SK-N-SH treated with all-trans-retinoic acid at 6 μM for 48 hours (cell line): Measurements from ENCODE around the gene RPL3.
"Not testable (repeated sequence)": the region's sequence is repeated elsewhere in the genome, so short reads cannot be mapped to it uniquely, and the experiment has no call there.

Source experiments
- CSDC2 ChIP-seq: fragments of 250-450 bp; sonication (Bioruptor Pico); IDR thresholded peaks from 2 replicates; pipeline ENCODE4 v1.5.0; 2020; ENCODE audit warnings: mild to moderate bottlenecking, moderate library complexity
- ESRRG ChIP-seq: fragments of 250-450 bp; sonication (Bioruptor Pico); IDR thresholded peaks from 2 replicates; pipeline ENCODE4 v1.6.1; 2021; ENCODE audit warnings: mild to moderate bottlenecking
- RARB ChIP-seq: fragments of 250-450 bp; sonication (Bioruptor Pico); IDR thresholded peaks from 2 replicates; pipeline ENCODE4 v1.8.0; 2021; ENCODE audit warnings: mild to moderate bottlenecking, moderate library complexity
- SNAI2 ChIP-seq: fragments of 250-450 bp; sonication (Bioruptor Pico); IDR thresholded peaks from 2 replicates; pipeline ENCODE4 v1.5.0; 2020; ENCODE audit warnings: mild to moderate bottlenecking, moderate library complexity
- ZNF8 ChIP-seq: fragments of 450-650 bp; formaldehyde crosslinking; IDR thresholded peaks from 2 replicates; pipeline ENCODE4 v1.5.0; 2020; ENCODE audit warnings: mild to moderate bottlenecking, moderate library complexity
- TF ChIP-seq, protein P1 (sequence below): fragments of 250-450 bp; sonication (Bioruptor Pico); IDR thresholded peaks from 2 replicates; pipeline ENCODE4 v1.5.1; 2021; ENCODE audit warnings: mild to moderate bottlenecking, moderate library complexity
- TF ChIP-seq, protein P2 (sequence below): fragments of 250-450 bp; sonication (Bioruptor Pico); IDR thresholded peaks from 2 replicates; pipeline ENCODE4 v1.8.0; 2020; ENCODE audit warnings: mild to moderate bottlenecking, moderate library complexity, borderline replicate concordance
- TF ChIP-seq, protein P3 (sequence below): fragments of 250-450 bp; sonication (Bioruptor Pico); IDR thresholded peaks from 2 replicates; pipeline ENCODE4 v1.5.0; 2020; ENCODE audit warnings: mild to moderate bottlenecking, moderate library complexity
- TF ChIP-seq, protein P4 (sequence below): fragments of 250-450 bp; sonication (Bioruptor Pico); IDR thresholded peaks from 2 replicates; pipeline ENCODE4 v1.5.1; 2020; ENCODE audit warnings: low read depth, mild to moderate bottlenecking, moderate library complexity

DNA sequence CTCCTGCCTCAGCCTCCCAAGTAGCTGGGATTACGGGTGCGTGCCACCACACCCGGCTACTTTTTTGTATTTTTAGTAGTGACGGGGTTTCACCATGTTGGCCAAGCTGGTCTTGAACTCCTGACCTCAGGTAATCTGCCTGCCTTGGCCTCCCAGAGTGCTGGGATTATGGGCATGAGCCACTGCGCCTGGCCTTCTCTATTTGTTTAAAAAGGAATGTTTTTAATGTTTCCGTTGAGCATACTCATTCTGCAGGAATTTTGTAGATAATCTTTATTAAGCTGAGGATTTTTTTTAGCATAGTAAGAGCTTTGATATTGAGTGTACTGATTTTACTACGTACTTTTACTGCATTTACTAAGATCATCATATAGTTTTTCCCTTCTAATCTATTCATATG lies 20.4 kb upstream of the RPL3 start:
- not testable (repeated sequence) for TF ChIP-seq ESRRG (CRISPR knock-in tag); CSDC2 (CRISPR knock-in tag); SNAI2 (CRISPR knock-in tag); RARB; ZNF8
- TF ChIP-seq, protein P1, sequence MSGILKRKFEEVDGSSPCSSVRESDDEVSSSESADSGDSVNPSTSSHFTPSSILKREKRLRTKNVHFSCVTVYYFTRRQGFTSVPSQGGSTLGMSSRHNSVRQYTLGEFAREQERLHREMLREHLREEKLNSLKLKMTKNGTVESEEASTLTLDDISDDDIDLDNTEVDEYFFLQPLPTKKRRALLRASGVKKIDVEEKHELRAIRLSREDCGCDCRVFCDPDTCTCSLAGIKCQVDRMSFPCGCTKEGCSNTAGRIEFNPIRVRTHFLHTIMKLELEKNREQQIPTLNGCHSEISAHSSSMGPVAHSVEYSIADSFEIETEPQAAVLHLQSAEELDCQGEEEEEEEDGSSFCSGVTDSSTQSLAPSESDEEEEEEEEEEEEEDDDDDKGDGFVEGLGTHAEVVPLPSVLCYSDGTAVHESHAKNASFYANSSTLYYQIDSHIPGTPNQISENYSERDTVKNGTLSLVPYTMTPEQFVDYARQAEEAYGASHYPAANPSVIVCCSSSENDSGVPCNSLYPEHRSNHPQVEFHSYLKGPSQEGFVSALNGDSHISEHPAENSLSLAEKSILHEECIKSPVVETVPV (CRISPR knock-in tag) = not testable (repeated sequence)
- TF ChIP-seq, protein P2, sequence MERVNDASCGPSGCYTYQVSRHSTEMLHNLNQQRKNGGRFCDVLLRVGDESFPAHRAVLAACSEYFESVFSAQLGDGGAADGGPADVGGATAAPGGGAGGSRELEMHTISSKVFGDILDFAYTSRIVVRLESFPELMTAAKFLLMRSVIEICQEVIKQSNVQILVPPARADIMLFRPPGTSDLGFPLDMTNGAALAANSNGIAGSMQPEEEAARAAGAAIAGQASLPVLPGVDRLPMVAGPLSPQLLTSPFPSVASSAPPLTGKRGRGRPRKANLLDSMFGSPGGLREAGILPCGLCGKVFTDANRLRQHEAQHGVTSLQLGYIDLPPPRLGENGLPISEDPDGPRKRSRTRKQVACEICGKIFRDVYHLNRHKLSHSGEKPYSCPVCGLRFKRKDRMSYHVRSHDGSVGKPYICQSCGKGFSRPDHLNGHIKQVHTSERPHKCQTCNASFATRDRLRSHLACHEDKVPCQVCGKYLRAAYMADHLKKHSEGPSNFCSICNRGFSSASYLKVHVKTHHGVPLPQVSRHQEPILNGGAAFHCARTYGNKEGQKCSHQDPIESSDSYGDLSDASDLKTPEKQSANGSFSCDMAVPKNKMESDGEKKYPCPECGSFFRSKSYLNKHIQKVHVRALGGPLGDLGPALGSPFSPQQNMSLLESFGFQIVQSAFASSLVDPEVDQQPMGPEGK = not testable (repeated sequence)
- TF ChIP-seq, protein P3, sequence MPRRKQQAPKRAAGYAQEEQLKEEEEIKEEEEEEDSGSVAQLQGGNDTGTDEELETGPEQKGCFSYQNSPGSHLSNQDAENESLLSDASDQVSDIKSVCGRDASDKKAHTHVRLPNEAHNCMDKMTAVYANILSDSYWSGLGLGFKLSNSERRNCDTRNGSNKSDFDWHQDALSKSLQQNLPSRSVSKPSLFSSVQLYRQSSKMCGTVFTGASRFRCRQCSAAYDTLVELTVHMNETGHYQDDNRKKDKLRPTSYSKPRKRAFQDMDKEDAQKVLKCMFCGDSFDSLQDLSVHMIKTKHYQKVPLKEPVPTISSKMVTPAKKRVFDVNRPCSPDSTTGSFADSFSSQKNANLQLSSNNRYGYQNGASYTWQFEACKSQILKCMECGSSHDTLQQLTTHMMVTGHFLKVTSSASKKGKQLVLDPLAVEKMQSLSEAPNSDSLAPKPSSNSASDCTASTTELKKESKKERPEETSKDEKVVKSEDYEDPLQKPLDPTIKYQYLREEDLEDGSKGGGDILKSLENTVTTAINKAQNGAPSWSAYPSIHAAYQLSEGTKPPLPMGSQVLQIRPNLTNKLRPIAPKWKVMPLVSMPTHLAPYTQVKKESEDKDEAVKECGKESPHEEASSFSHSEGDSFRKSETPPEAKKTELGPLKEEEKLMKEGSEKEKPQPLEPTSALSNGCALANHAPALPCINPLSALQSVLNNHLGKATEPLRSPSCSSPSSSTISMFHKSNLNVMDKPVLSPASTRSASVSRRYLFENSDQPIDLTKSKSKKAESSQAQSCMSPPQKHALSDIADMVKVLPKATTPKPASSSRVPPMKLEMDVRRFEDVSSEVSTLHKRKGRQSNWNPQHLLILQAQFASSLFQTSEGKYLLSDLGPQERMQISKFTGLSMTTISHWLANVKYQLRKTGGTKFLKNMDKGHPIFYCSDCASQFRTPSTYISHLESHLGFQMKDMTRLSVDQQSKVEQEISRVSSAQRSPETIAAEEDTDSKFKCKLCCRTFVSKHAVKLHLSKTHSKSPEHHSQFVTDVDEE (CRISPR knock-in tag) = not testable (repeated sequence)
- TF ChIP-seq, protein P4, sequence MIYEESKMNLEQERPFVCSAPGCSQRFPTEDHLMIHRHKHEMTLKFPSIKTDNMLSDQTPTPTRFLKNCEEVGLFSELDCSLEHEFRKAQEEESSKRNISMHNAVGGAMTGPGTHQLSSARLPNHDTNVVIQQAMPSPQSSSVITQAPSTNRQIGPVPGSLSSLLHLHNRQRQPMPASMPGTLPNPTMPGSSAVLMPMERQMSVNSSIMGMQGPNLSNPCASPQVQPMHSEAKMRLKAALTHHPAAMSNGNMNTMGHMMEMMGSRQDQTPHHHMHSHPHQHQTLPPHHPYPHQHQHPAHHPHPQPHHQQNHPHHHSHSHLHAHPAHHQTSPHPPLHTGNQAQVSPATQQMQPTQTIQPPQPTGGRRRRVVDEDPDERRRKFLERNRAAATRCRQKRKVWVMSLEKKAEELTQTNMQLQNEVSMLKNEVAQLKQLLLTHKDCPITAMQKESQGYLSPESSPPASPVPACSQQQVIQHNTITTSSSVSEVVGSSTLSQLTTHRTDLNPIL (CRISPR knock-in tag) = not testable (repeated sequence)
